ENCODE measurements around the gene FLRT3.

FLRT3 gene

DNA sequence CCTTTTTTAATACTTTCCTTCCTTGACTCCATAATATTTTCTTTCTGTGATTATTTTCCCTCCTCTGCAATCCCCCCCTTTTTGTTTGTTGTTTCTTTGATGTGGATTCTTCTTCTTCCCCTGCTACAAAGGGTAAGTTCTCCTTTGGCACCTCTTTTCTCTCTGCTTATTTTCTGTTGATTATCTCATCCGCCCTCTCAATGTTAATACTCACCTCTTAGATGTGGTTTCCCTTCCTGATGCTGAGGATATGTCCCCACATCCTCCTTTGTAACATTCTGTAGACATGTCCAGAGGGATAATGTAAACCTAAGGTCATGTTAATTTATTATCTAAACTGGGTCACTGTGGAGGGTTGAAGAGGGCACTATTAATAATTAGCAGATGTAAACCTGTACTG is 17.7 kb downstream of the FLRT3 start:
- no peak for DNase-seq (ENCODE audit: low read depth)

DNA sequence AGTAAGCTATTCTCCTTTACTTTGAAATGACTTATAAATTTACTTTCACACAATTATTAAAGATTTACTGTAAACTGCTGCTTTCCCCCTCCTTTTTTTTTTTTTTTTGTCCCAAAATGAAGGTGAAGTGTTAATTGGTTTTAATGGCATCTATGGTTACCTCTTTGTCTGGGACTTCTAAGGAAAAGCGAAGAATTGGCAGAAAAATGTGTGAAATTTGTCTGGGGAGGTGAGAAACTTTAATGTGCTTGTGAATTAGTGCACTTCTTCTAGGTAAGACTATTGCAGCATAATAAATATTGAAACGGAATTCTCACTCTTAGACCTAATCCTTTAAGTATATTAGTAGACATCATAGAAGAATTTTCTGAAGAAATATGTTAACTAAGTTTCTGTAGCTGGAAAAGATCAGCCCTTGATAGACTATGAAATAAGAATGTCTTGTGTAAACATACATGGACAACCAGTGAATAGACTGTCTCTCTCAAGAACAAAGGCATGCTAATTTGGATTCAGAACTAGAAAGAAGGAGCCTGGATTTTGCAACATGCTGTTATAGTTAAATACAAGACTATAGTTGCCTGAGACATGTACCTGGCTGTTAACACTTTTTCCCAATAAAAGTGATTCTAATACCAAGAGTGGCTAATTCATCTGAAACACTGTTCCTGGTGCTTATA is 23.9 kb downstream of the FLRT3 start:
- no peak for DNase-seq (ENCODE audit: low read depth)

DNA sequence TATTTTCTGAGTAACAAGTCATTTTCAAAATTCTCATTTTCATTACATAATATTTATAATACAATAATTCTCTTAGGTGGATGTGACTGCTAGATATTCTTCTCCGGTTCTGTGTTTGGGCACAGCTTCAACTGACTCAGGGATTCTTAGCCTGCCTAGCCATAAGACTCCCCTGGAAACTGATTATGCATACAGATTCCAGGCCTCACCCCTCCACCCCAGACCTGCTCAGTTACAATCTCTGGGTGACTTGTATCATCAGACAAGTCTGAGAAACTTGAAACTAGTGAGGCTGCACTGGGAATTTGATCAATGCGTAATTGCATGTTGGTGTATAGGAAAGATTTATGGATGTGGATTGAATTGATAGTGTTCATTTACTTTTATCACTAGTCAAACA is 25.4 kb downstream of the FLRT3 start:
- DNase-seq (ENCODE audit: low read depth), result no peak

DNA sequence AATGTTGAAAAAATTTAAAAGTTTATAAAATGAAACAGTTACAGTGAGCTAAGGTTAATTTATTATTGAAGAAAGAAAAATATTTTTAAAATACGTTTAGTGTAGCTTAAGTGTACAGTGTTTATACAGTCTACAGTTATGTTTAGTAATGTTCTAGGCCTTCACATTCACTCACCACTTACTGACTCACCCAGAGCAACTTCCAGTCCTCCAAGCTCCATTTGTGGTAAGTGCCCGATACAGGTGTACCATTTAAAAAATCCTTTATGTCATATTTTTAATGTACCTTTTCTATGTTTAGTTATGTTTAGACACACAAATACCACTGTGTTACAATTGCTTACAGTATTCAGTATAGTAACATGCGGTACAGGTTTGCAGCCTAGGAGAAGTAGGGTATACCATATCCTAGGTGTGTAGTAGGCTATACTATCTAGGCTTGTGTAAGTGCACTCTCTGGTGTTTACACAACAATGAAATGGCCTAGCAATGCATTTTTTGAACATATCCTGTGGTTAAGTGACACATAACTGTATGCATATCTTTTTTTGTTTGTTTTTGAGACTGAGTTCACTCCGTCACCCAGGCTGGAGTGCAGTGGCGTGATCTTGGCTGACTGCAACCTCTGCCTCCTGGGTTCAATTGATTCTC is 26.3 kb downstream of the FLRT3 start:
- no peak for DNase-seq (ENCODE audit: low read depth)

DNA sequence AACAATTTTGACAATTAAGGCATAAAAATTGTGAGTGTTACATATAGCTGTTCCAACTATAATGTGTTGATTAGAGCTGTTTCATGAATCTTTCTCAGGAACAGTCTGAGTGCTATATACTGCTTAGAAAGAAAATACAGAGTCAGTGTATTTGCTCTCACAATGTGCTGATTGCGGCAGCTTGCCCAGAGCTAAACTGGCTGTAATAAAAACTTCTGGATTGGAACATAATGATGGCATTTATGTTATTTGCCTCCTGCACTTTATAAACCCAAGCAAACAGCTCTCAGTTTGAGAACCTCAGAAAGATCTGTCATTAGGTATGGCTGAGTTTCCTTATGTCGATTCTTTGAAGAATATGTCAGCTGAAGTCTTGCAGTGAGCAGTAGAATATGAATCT is 29.5 kb downstream of the FLRT3 start:
- no peak for DNase-seq (ENCODE audit: low read depth)

DNA sequence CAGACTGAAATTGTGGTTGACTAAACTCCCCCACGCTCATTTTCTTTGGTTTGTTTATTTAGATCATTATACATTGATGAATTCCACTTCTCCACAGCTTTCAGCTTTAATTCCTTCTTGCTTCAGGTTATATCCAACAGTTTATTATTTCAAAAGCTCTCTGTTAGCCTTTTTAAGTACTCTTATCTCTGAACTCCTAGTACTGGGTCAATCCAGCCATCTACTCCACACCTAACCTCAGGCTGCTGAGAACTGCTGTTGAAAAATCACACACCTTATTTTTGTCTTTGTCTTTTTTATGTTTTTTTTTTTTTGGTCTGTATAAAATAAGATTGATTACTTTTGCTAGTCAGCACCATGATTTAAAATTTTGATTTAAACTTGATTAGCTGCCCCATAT is 32.9 kb downstream of the FLRT3 start:
- no peak for DNase-seq (ENCODE audit: low read depth)

DNA sequence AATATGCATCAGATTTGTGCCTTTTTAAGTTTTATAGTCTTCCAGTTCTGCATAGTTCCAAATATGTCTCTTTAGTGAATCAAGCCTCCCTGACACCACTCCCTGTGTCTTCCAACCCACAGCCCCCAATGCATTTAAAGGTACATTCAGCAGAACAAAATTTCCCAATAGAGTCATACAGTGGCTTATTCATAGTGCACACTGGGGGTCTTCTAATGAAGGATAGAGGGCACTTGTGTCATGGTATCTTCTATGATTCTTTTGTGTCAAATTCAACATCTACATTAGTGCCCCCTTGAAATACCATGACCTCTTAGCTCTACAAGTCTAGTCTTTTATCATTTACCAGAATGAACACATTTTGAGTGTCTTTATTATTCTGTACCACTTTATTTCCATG is 33.8 kb downstream of the FLRT3 start:
- no peak for DNase-seq (ENCODE audit: low read depth)

DNA sequence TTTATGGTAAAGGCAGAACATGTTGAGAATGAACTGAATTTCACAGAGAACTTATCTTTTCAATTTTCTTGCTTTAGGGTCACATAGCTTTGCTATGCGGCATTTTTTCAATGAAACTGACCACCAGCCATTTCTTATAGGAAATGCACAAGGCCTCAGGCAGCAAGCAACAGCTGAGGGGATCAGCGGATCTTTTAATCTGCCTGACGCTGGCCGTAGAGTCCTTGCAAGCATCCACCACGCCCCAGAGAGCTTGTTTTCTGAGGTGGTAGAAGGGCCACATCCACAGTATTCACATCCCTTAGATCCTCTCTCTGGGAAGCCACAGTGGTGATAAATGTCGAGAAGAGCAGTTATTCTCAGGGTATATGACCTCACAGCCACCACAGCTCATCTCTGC is 34.3 kb downstream of the FLRT3 start:
- no peak for DNase-seq (ENCODE audit: low read depth)

DNA sequence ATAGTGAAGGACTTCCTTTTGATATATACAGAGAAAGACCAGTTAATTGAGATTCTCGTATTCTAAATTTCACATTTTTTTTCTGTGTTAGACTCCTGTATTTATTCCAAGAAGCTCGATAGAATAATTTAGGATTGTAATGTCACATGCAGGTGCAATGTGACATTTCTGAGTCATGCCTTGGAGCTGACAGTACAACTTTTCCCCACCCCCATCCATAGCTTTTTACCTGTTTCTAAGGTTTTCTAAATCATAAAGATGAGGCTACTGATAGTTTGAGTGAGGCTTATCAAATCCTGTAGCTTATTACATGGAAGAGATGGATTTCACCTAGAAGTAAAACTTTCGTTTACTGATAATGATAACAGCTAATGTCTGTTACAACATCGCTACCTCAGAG is 37.6 kb downstream of the FLRT3 start:
- no peak for DNase-seq (ENCODE audit: low read depth)

DNA sequence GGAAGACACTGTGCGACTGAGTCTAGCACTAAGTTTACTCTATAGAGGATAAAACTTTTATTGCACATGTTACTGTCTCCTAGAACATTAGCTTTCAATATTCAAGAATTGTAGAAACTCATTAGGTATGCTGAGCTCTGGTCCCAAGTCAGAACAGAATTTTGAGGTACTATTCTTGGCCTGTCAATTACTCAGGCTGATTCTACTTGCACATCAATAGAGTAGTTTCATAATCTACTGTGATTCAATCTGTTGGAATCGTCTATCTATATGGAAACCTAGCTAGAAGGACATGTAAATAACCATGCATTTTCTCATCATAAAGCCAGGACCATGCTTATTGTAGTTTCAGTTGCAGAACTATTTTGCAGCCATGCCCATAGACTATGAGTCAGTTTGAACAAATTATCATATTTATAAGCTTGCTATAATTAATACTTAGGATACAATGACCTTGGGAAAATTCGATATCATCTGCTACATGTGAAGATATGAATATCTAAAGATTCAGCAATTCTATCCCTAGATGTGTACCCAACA is 41.6 kb downstream of the FLRT3 start:
- no peak for DNase-seq (ENCODE audit: low read depth)

DNA sequence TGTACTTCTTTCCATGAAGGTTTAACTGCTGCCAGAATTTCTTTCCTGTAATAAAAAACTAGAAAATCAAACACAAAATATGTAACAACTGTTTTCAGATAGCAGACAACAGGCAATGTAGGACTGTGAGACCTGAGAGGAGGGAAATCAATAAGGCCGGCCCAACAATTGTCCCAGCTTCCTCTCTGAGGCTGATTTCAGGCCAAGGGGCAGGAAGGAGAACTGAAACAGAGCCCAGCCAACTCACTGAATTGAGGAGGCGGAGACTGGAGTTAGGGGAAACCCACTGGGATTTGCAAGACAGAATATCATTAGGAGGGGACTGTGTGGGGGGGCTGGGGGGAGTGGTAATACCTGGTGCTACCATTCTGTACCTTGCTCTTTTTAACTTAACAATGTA is 42.2 kb downstream of the FLRT3 start:
- DNase-seq (ENCODE audit: low read depth), result no peak

DNA sequence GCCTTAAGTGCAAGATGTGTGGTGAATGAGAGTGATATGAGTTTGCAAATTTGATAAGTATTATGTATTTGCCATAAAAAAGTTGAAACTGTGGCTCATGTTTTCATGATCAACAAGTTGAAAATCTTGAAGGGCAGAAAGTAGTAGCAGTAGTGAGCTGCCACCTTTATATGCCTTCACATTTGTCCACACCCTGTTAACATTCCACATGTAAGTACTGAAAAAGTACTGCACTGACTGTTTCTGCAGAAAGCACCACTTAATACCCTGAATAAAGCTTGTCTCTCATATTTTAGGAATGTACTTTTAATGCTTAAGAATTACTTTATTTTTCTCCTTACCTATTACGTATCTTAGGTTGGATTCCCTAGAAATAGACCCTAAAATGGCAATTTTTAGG is 45.9 kb downstream of the FLRT3 start:
- no peak for DNase-seq (ENCODE audit: low read depth)

DNA sequence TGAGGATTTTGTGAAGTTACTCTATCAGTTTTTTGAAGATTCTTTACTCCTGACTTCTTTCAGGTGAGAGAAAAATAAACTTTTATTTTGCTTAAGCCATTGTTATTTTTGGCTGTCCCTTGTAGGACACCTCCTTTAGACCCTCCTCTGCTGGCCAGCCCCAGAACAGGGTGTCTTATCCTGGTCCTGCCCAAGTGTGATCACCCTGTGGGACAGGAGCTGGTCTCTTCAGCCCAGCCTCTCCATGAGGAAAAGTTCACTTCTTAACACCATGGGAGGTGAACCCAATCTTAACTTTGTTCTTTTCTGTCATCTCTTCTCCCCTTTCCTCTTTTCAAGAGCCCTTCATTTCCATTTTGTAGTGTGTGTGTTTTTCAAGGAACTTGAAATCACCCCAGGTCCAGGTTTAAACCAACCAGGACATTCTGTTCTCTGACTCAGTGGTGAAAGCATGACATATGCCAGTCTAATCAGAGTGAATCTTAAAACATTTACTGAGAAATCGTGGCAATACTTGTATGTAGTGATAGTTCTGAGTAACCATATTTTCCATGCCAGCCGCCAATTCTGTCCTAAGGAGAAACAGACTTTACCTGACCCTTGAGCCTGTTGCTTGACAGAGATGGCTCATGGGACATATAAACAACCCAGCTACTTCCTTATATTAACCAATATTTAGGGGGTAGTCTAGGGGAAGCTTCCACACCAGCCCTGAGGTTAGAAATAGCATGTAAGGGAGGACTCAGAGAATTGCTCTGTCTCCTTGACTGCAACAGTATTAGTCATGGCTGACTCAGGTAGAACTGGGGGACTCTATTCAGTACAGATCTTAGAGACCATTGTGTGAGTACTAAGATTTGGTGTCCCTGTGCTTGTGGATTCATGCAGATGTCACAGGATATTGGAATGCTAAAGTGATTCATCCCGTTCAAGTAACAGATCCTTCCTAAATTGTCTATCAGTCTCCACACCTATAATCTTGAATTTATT is 48.8 kb downstream of the FLRT3 start:
- no peak for DNase-seq (ENCODE audit: low read depth)

DNA sequence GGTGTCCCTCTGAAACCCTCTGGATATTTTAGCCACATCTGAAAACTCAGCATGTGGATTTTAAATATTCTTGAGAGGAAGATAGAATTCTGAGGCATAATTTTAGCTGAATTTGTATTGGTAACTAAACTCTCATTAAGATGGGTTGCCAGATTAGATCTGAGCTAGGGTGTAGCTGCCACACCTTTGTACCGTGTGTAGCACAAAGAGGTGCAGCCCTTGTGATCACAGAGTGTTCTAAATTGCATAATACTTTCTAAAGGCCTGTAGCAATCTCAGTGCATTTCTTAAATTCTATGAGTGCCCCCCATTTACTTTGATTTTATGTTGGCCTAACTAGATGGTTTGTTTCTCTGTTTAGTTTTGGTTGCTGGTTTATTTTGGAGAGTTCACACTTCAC is 53.0 kb downstream of the FLRT3 start:
- no peak for DNase-seq (ENCODE audit: low read depth)

DNA sequence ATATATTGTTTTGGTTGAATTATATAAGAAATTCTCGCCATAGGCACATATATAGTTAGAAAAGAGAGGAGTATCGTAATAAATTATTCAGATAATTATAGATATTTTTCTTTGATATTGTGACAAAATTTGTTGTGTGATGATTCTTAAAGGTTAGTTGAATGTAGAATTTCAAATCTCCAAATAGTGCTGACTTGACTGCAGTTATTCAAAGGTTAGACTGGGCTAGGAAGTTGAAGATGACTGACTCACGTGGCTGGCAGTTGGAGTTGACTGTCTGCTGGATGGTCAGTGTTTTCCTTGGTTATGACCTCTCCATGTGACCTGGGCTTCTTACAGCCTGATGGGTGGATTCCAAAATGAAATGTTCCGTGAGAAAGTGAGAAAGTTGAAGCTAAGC is 55.3 kb downstream of the FLRT3 start:
- DNase-seq (ENCODE audit: low read depth), result no peak

Measured in stimulated activated CD8-positive, alpha-beta memory T cell treated with anti-CD3 and anti-CD28 coated beads, Interleukin-15, amount 100 ng/mL, for 1 hour (primary cell).